ENCODE measurements around the gene C3AR1.
"Not testable (repeated sequence)": the region's sequence is repeated elsewhere in the genome, so short reads cannot be mapped to it uniquely, and the experiment has no call there.

The C3AR1 gene

GRCh38 chr12:8078398-8078797 lies 12.2 kb upstream of the C3AR1 start:
- TF ChIP-seq CTCF (IDR thresholded peaks at IDR 0.05; ENCODE audit: control insufficient read depth, insufficient read depth, low read depth, low read length, missing control alignments): peak; percentile 63
- no peak overlapping the region for H3K4me3 ChIP-seq (ENCODE audit: control insufficient read depth, low read depth, low read length)
- peak; percentile 49 for DNase-seq (ENCODE audit: low read depth)

- no peak for TF ChIP-seq CTCF (IDR thresholded peaks at IDR 0.05; ENCODE audit: control insufficient read depth, insufficient read depth, low read depth, low read length, missing control alignments)
- peak; percentile 24 for DNase-seq (ENCODE audit: low read depth)
- no peak overlapping the region for H3K4me3 ChIP-seq (ENCODE audit: control insufficient read depth, low read depth, low read length)
These were observed 11.0 kb upstream of the C3AR1 start for GRCh38 chr12:8077207-8077606.

GRCh38 chr12:8076366-8076765 lies 10.2 kb upstream of the C3AR1 start:
- no peak for TF ChIP-seq CTCF (IDR thresholded peaks at IDR 0.05; ENCODE audit: control insufficient read depth, insufficient read depth, low read depth, low read length, missing control alignments)
- DNase-seq (ENCODE audit: low read depth): no peak
- no peak overlapping the region for H3K4me3 ChIP-seq (ENCODE audit: control insufficient read depth, low read depth, low read length)

- no peak for DNase-seq (ENCODE audit: low read depth)
- TF ChIP-seq CTCF (IDR thresholded peaks at IDR 0.05; ENCODE audit: control insufficient read depth, insufficient read depth, low read depth, low read length, missing control alignments): no peak
- no peak overlapping the region for H3K4me3 ChIP-seq (ENCODE audit: control insufficient read depth, low read depth, low read length)
These were observed 9.8 kb upstream of the C3AR1 start for GRCh38 chr12:8075935-8076334.

- not testable (repeated sequence) for DNase-seq (ENCODE audit: low read depth); H3K4me3 ChIP-seq (ENCODE audit: control insufficient read depth, low read depth, low read length)
These were observed 5.7 kb upstream of the C3AR1 start for GRCh38 chr12:8071820-8072219.

- no peak for DNase-seq (ENCODE audit: low read depth)
- no peak overlapping the region for H3K4me3 ChIP-seq (ENCODE audit: control insufficient read depth, low read depth, low read length)
- TF ChIP-seq CTCF (IDR thresholded peaks at IDR 0.05; ENCODE audit: control insufficient read depth, insufficient read depth, low read depth, low read length, missing control alignments): no peak
These were observed 3.4 kb upstream of the C3AR1 start for GRCh38 chr12:8069582-8069981.

GRCh38 chr12:8064131-8064530 lies 2.0 kb downstream of the C3AR1 start:
- no peak for TF ChIP-seq CTCF (IDR thresholded peaks at IDR 0.05; ENCODE audit: control insufficient read depth, insufficient read depth, low read depth, low read length, missing control alignments)
- DNase-seq (ENCODE audit: low read depth): no peak
- H3K4me3 ChIP-seq (ENCODE audit: control insufficient read depth, low read depth, low read length): no peak overlapping the region

Measured in AG09309 (cell line).